CD14-positive monocyte (primary cell): ENCODE measurements around the gene TMEM106A. TPM values are rescaled to one million over a fixed set of nuclear protein-coding genes. Genes with fewer than 3 reads are reported as not detected.

Source experiments
- DNase-seq, 3 donors: peaks; one replicate each; pipeline ENCODE4 v3.0.0-alpha.2; 2011 to 2022
- H2AFZ ChIP-seq: 2 replicates; pipeline ENCODE4 v1.6.0; 2012; ENCODE audit warnings: mild to moderate bottlenecking, low read depth, low read length, inconsistent platforms; ENCODE audit not compliant: insufficient read depth, poor library complexity, severe bottlenecking
- H3K27ac ChIP-seq, 2 donors: 1 replicate in 1 of 2; 2 replicates in 1 of 2; pipeline ENCODE4 v1.5.1; 2012 to 2013; ENCODE audit warnings: low read length in 2 of 2, control low read depth in 1 of 2, inconsistent platforms in 1 of 2, low read depth in 1 of 2, mild to moderate bottlenecking in 1 of 2
- H3K27me3 ChIP-seq, 2 donors: one replicate each; pipeline versions ENCODE4 v1.6.0 to v1.6.1; 2011 to 2013; ENCODE audit warnings: low read length in 2 of 2; ENCODE audit not compliant: control insufficient read depth in 2 of 2, insufficient read depth in 2 of 2
- H3K36me3 ChIP-seq, 2 donors: replicated peaks in 1 of 2; 1 replicate in 1 of 2; 2 replicates in 1 of 2; pipeline versions ENCODE4 v1.5.1 to v1.6.1; 2012 to 2013; ENCODE audit warnings: low read length in 2 of 2, control low read depth in 1 of 2, inconsistent platforms in 1 of 2, mild to moderate bottlenecking in 1 of 2; ENCODE audit not compliant: insufficient read depth in 2 of 2, control insufficient read depth in 1 of 2
- H3K4me1 ChIP-seq, 2 donors: 1 replicate in 1 of 2; 2 replicates in 1 of 2; pipeline versions ENCODE4 v1.5.1 to v1.6.1; 2012 to 2013; ENCODE audit warnings: low read length in 2 of 2, control low read depth in 1 of 2, inconsistent platforms in 1 of 2, mild to moderate bottlenecking in 1 of 2, moderate library complexity in 1 of 2; ENCODE audit not compliant: insufficient read depth in 2 of 2, control insufficient read depth in 1 of 2
- H3K4me2 ChIP-seq: replicated peaks from 2 replicates; pipeline ENCODE3; 2012; ENCODE audit warnings: low read length, moderate library complexity, mild to moderate bottlenecking; ENCODE audit not compliant: poor library complexity, severe bottlenecking; ENCODE audit errors: extremely low read depth
- H3K4me3 ChIP-seq, 3 experiments: fragments of 200-600 bp in 1 of 3; sonication (generic) in 1 of 3; replicated peaks in 1 of 3; 1 replicate in 2 of 3; 2 replicates in 1 of 3; pipeline ENCODE4 v1.5.1; 2011 to 2013; ENCODE audit warnings: low read length in 3 of 3, mild to moderate bottlenecking in 3 of 3, control low read depth in 2 of 3, low read depth in 2 of 3, inconsistent platforms in 1 of 3, moderate library complexity in 1 of 3
- H3K79me2 ChIP-seq: 2 replicates; pipeline ENCODE4 v1.6.0; 2012; ENCODE audit warnings: mild to moderate bottlenecking, control low read depth, inconsistent platforms, low read length, moderate library complexity; ENCODE audit not compliant: insufficient read depth
- H3K9ac ChIP-seq: 2 replicates; pipeline ENCODE4 v1.6.0; 2017; ENCODE audit warnings: low read length, mild to moderate bottlenecking; ENCODE audit not compliant: insufficient read depth, poor library complexity, severe bottlenecking
- H3K9me3 ChIP-seq, 2 donors: replicated peaks in 1 of 2; 1 replicate in 1 of 2; 2 replicates in 1 of 2; pipeline versions ENCODE4 v1.5.1 to v1.6.1; 2012 to 2013; ENCODE audit warnings: low read length in 2 of 2, control low read depth in 1 of 2; ENCODE audit not compliant: control insufficient read depth in 1 of 2, insufficient read depth in 1 of 2
- H4K20me1 ChIP-seq: 2 replicates; pipeline ENCODE4 v1.6.0; 2012; ENCODE audit warnings: mild to moderate bottlenecking, low read length, control low read depth, moderate library complexity; ENCODE audit not compliant: insufficient read depth
- H3K27ac Mint-ChIP-seq, 7 donors: one replicate each; pipeline ENCODE4 v1.8.0; 2020; ENCODE audit warnings: mild to moderate bottlenecking in 7 of 7, mixed read lengths in 7 of 7, moderate library complexity in 6 of 7, inconsistent platforms in 2 of 7
- H3K27me3 Mint-ChIP-seq, 3 donors: one replicate each; pipeline ENCODE4 v1.8.0; 2021 to 2022; ENCODE audit warnings: low read depth in 3 of 3, mild to moderate bottlenecking in 3 of 3, mixed read lengths in 3 of 3, moderate library complexity in 3 of 3, inconsistent platforms in 1 of 3
- H3K36me3 Mint-ChIP-seq, 2 donors: one replicate each; pipeline ENCODE4 v1.8.0; 2020; ENCODE audit warnings: mixed read lengths in 2 of 2, inconsistent platforms in 1 of 2, mild to moderate bottlenecking in 1 of 2
- H3K4me1 Mint-ChIP-seq: one replicate; pipeline ENCODE4 v1.8.0; 2020; ENCODE audit warnings: mild to moderate bottlenecking, mixed read lengths
- H3K4me3 Mint-ChIP-seq, 2 donors: one replicate each; pipeline ENCODE4 v1.8.0; 2020; ENCODE audit warnings: mild to moderate bottlenecking in 2 of 2, mixed read lengths in 2 of 2, moderate library complexity in 1 of 2
- H3K9me3 Mint-ChIP-seq, 7 donors: one replicate each; pipeline ENCODE4 v1.8.0; 2020 to 2022; ENCODE audit warnings: mixed read lengths in 7 of 7, mild to moderate bottlenecking in 6 of 7, moderate library complexity in 6 of 7, inconsistent platforms in 2 of 7
- CTCF ChIP-seq: fragments of 200-600 bp; IDR thresholded peaks from one replicate; pipeline ENCODE4 v1.8.0; 2022; ENCODE audit warnings: antibody characterized with exemption, mild to moderate bottlenecking
- WGBS: methylation state at CpG from one replicate; pipeline ENCODE4 v1.1.5; 2013; ENCODE audit warnings: missing lambda C conversion rate; ENCODE audit not compliant: insufficient coverage; 5-methylcytosine and 5-hydroxymethylcytosine counted together
- intact Hi-C, 2 donors: fragments of 100-400 bp; cut with micrococcal nuclease; formaldehyde crosslinking; loops; one replicate each; pipeline versions ENCODE4 v1.15.0 to v1.15.1; 2023
- polyA plus RNA-seq, 3 donors: library from polyadenylated mRNA; depleted of rRNA in 1 of 3; unstranded in 2 of 3; stranded (reverse) in 1 of 3; fragments of 300-500 nt in 2 of 3; fragments of >200 nt in 1 of 3; fragmentation: Illumina TruSeq in 2 of 3; gene quantifications; 1 replicate in 2 of 3; 2 replicates in 1 of 3; pipeline ENCODE4 v1.2.3, GENCODE V29; 2012 to 2021

TMEM106A gene
- polyA plus RNA-seq, 3 donors: 6.9 to 26.6 (median 8.0) TPM

GRCh38 chr17:43215341-43215740, 3.7 kb downstream of the TMEM106A start:
- H3K9me3 ChIP-seq: no peaks in the 10 kb centered on the region
- WGBS: no CpG with 5 or more reads among the region's 3 CpGs
- peaks cover 53 to 71% of the 10 kb centered on the region in 2 donors for H3K36me3 ChIP-seq
- Mint-ChIP-seq H3K9me3 (peaks cover 0 to 2% (median 0%) of the 10 kb centered on the region in 7 donors), H3K4me1 (peaks cover 35% of the 10 kb centered on the region), H3K4me3 (no peak overlapping the region), H3K27ac (peak overlapping the region in 1 of 7 donors; percentile 61), H3K27me3 (peaks cover 0 to 1% (median 0%) of the 10 kb centered on the region in 3 donors), H3K36me3 (peaks cover 51 to 66% of the 10 kb centered on the region in 2 donors)
- H3K27ac ChIP-seq: no peak overlapping the region
- intact Hi-C loops: no loop called here
- no peak overlapping the region for H2AFZ ChIP-seq
- H4K20me1 ChIP-seq: peaks cover 70% of the 10 kb centered on the region
- H3K27me3 ChIP-seq: no peaks in the 10 kb centered on the region
- no peak overlapping the region for H3K4me3 ChIP-seq
- DNase-seq: no peak
- H3K4me2 ChIP-seq: no peak overlapping the region
- H3K4me1 ChIP-seq: peaks cover 29 to 31% of the 10 kb centered on the region in 2 donors
- no peak for TF ChIP-seq CTCF
- H3K79me2 ChIP-seq: peaks cover 19% of the 10 kb centered on the region
- no peak overlapping the region for H3K9ac ChIP-seq

GRCh38 chr17:43216369-43216761, 4.7 kb downstream of the TMEM106A start:
- H3K79me2 ChIP-seq: peaks cover 19% of the 10 kb centered on the region
- peaks cover 62 to 78% of the 10 kb centered on the region in 2 donors for H3K36me3 ChIP-seq
- H3K9me3 ChIP-seq: no peaks in the 10 kb centered on the region
- H3K27ac ChIP-seq: no peak overlapping the region
- no peak overlapping the region for H3K9ac ChIP-seq
- Mint-ChIP-seq H3K4me3 (no peak overlapping the region), H3K9me3 (peaks cover 0 to 2% (median 0%) of the 10 kb centered on the region in 7 donors), H3K36me3 (peaks cover 58 to 72% of the 10 kb centered on the region in 2 donors), H3K4me1 (peaks cover 25% of the 10 kb centered on the region), H3K27ac (peak overlapping the region in 1 of 7 donors; percentile 11), H3K27me3 (peaks cover 0 to 1% (median 0%) of the 10 kb centered on the region in 3 donors)
- peaks cover 80% of the 10 kb centered on the region for H4K20me1 ChIP-seq
- no peak overlapping the region for H3K4me2 ChIP-seq
- no CpG with 5 or more reads among the region's 4 CpGs for WGBS
- H3K27me3 ChIP-seq: no peaks in the 10 kb centered on the region
- no peak overlapping the region for H2AFZ ChIP-seq
- no peak for DNase-seq
- H3K4me3 ChIP-seq: no peak overlapping the region
- H3K4me1 ChIP-seq: peaks cover 19 to 21% of the 10 kb centered on the region in 2 donors
- TF ChIP-seq CTCF: no peak
- intact Hi-C loops: no loop called here
